Neural cell (in vitro differentiated cells): Measurements from ENCODE around the gene VWC2. TPM values are rescaled to one million over a fixed set of nuclear protein-coding genes. Genes with fewer than 3 reads are reported as not detected.
A peak's percentile ranks its signal among the peaks of the same experiment; 100 is the strongest.

Source experiments
- H2AFZ ChIP-seq: fragments of 200-600, 300-800 bp; sonication (generic), shearing (Covaris generic); 2 replicates; pipeline ENCODE4 v1.6.0; 2014; ENCODE audit warnings: low read depth, mild to moderate bottlenecking, antibody characterized with exemption, low read length, moderate library complexity
- H3F3A ChIP-seq: fragments of 200-600 bp; shearing (Covaris generic); 2 replicates; pipeline ENCODE4 v1.6.1; 2016; ENCODE audit warnings: mild to moderate bottlenecking, moderate library complexity, mixed read lengths, antibody characterized with exemption, low read length; ENCODE audit not compliant: insufficient read depth, poor library complexity, severe bottlenecking
- H3K27ac ChIP-seq: fragments of 200-600, 300-800 bp; sonication (generic), shearing (Covaris generic); 2 replicates; pipeline ENCODE4 v1.5.1; 2014; ENCODE audit warnings: mild to moderate bottlenecking, low read length, moderate library complexity
- H3K27me3 ChIP-seq: fragments of 300-800, 200-600 bp; sonication (generic), shearing (Covaris generic); 2 replicates; pipeline ENCODE4 v1.6.0; 2014; ENCODE audit warnings: mild to moderate bottlenecking, low read depth, low read length, moderate library complexity; ENCODE audit not compliant: insufficient read depth
- H3K36me3 ChIP-seq: fragments of 300-800, 200-600 bp; sonication (generic), shearing (Covaris generic); 2 replicates; pipeline ENCODE4 v1.5.1; 2014; ENCODE audit warnings: mild to moderate bottlenecking, antibody characterized with exemption, low read length, moderate library complexity; ENCODE audit not compliant: insufficient read depth
- H3K4me2 ChIP-seq: fragments of 300-800, 200-600 bp; sonication (generic), shearing (Covaris generic); 2 replicates; pipeline ENCODE4 v1.6.0; 2014; ENCODE audit warnings: mild to moderate bottlenecking, low read length
- H3K4me3 ChIP-seq: fragments of 300-800, 200-600 bp; sonication (generic), shearing (Covaris generic); 2 replicates; pipeline ENCODE4 v1.5.1; 2014; ENCODE audit warnings: mild to moderate bottlenecking, low read length, moderate library complexity
- H3K79me2 ChIP-seq: fragments of 200-600 bp; shearing (Covaris generic); replicated peaks from 2 replicates; pipeline ENCODE4 v1.6.0; 2014; ENCODE audit warnings: mild to moderate bottlenecking, low read length, moderate library complexity; ENCODE audit not compliant: insufficient read depth
- H3K9ac ChIP-seq: fragments of 300-800, 200-600 bp; sonication (generic), shearing (Covaris generic); 2 replicates; pipeline ENCODE4 v1.6.1; 2016; ENCODE audit warnings: mild to moderate bottlenecking, low read length, mixed read lengths
- H3K9me2 ChIP-seq: fragments of 200-600 bp; shearing (Covaris generic); 2 replicates; pipeline ENCODE4 v1.6.1; 2016; ENCODE audit warnings: mild to moderate bottlenecking, low read length, mixed read lengths; ENCODE audit not compliant: insufficient read depth
- H3K9me3 ChIP-seq: fragments of 200-600, 300-800 bp; sonication (generic), shearing (Covaris generic); 2 replicates; pipeline ENCODE4 v1.6.1; 2016; ENCODE audit warnings: mild to moderate bottlenecking, mixed run types, low read length, moderate library complexity, mixed read lengths
- H4K20me1 ChIP-seq: fragments of 200-600 bp; shearing (Covaris generic); 2 replicates; pipeline ENCODE4 v1.6.1; 2016; ENCODE audit warnings: mild to moderate bottlenecking, mixed run types; ENCODE audit not compliant: insufficient read depth
- CTCF ChIP-seq: fragments of 450-650 bp; IDR thresholded peaks from 2 replicates; pipeline ENCODE4 v1.5.1; 2014; ENCODE audit warnings: antibody characterized with exemption, mild to moderate bottlenecking, moderate library complexity; ENCODE audit not compliant: poor library complexity, severe bottlenecking
- EP300 ChIP-seq: fragments of 450-650 bp; conservative IDR thresholded peaks from 2 replicates; pipeline ENCODE4 v1.6.1; 2014; ENCODE audit warnings: antibody characterized with exemption, mild to moderate bottlenecking, moderate library complexity; ENCODE audit not compliant: poor library complexity, severe bottlenecking
- EZH2 ChIP-seq: fragments of 200-600, 300-800 bp; shearing (Covaris generic), sonication (generic); IDR thresholded peaks from 2 replicates; pipeline ENCODE4 v1.6.1; 2014; ENCODE audit warnings: antibody characterized with exemption, low read length, borderline replicate concordance, mild to moderate bottlenecking; ENCODE audit not compliant: insufficient read depth, poor library complexity, severe bottlenecking
- MXI1 ChIP-seq: fragments of 450-650 bp; conservative IDR thresholded peaks from 2 replicates; pipeline ENCODE4 v1.6.1; 2014; ENCODE audit warnings: antibody characterized with exemption, mild to moderate bottlenecking; ENCODE audit not compliant: poor library complexity, severe bottlenecking
- POLR2AphosphoS5 ChIP-seq: IDR thresholded peaks from 2 replicates; pipeline ENCODE4 v1.6.1; 2012
- REST ChIP-seq: IDR thresholded peaks from 2 replicates; pipeline ENCODE4 v1.6.1; 2012; ENCODE audit warnings: borderline replicate concordance
- SMC3 ChIP-seq: fragments of 450-650 bp; conservative IDR thresholded peaks from 2 replicates; pipeline ENCODE4 v1.6.1; 2014; ENCODE audit warnings: antibody characterized with exemption, mild to moderate bottlenecking, moderate library complexity; ENCODE audit not compliant: poor library complexity
- TAF1 ChIP-seq: IDR thresholded peaks from 2 replicates; pipeline ENCODE4 v1.6.1; 2012; ENCODE audit warnings: low read depth
- polyA minus RNA-seq: library from RNA; depleted of rRNA, polyadenylated mRNA; stranded (reverse); fragments of >200 nt; gene quantifications from 2 replicates; pipeline ENCODE4 v1.2.3, GENCODE V29; 2014
- polyA plus RNA-seq: library from polyadenylated mRNA; depleted of rRNA; stranded (reverse); fragments of >200 nt; gene quantifications from 2 replicates; pipeline ENCODE4 v1.2.3, GENCODE V29; 2014

The VWC2 gene
- 4.6 TPM in 2 replicates for polyA plus RNA-seq
- polyA minus RNA-seq = 6.6 and 7.8 TPM in 2 replicates

- TF ChIP-seq EZH2 (no peak), SMC3 (peak; percentile 23), REST (no peak), POLR2AphosphoS5 (no peak), MXI1 (peak; percentile 59), EP300 (peak; percentile 21), TAF1 (no peak)
- no peaks in the 10 kb centered on the region for H3K36me3 ChIP-seq
- H3K4me2 ChIP-seq = peak within 1 kb of the TSS; percentile 75
- H3K9ac ChIP-seq = peak within 1 kb of the TSS; percentile 62
- peaks cover 47% of the 10 kb centered on the region for H3K27me3 ChIP-seq
- peak within 1 kb of the TSS; percentile 85 for H3K4me3 ChIP-seq
- H3K9me2 ChIP-seq = no peaks in the 10 kb centered on the region
- H3K27ac ChIP-seq = peak within 1 kb of the TSS; percentile 46
- peaks cover 5% of the 10 kb centered on the region for H3K79me2 ChIP-seq
- peak within 1 kb of the TSS; percentile 43 for H2AFZ ChIP-seq
- H3K9me3 ChIP-seq = no peaks in the 10 kb centered on the region
- H3F3A ChIP-seq = no peaks in the 10 kb centered on the region
- H4K20me1 ChIP-seq = no peaks in the 10 kb centered on the region
Observed at GRCh38 chr7:49773218-49773935, at the start of gene VWC2. VWC2 (plus strand) TSS chr7:49773638; CDS start chr7:49775436, 1,798 bp downstream.

DNA sequence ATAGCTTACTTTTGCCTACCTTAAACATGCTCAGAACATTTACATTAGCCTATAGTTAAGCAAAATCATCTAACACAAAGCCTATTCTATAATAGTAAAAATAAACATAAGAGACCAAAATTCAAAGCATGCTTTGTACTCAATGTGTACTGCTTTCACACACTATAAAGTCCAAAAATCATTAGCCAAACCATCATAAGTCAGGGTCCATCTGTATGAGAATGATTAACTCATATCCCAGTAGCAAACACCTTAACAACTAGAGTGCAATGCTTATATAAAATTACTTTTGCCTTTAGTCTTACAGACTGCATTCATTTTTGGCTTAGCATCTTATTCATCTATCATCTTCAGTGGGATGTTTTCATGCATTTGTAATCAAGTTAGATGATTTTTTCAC, 49.4 kb upstream of the VWC2 start:
- no peaks in the 10 kb centered on the region for H3K36me3 ChIP-seq
- H3K27ac ChIP-seq = no peak overlapping the region
- H3K27me3 ChIP-seq = no peaks in the 10 kb centered on the region
- H3K9me3 ChIP-seq = no peaks in the 10 kb centered on the region
- TF ChIP-seq EP300 = no peak
- no peak for TF ChIP-seq EZH2
- H3K4me3 ChIP-seq = no peak overlapping the region
- H3F3A ChIP-seq = no peaks in the 10 kb centered on the region
- H3K9me2 ChIP-seq = no peaks in the 10 kb centered on the region
- H3K9ac ChIP-seq = no peak overlapping the region
- H2AFZ ChIP-seq = no peak overlapping the region
- H3K79me2 ChIP-seq = no peaks in the 10 kb centered on the region
- H3K4me2 ChIP-seq = no peak overlapping the region
- H4K20me1 ChIP-seq = no peaks in the 10 kb centered on the region

DNA sequence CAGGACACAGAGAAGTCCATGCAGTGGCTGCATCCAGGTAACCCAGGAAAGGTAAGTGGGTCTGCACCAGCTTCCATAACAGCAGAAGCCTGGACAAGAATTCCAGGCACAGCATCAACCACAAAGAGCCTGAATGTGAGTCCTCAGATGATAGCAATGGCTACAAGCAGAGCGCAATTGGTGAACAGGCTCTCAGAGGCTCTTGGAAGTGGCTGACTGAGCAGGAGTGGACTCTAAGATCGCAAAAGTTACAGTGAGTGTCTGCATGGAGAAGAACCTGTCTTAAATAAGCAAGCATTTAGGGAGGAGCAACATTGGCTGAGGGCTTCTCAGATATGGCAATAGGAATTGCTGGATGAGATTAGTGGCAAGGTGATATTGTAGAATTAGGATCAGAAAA, 41.6 kb upstream of the VWC2 start:
- Histone ChIP-seq H3K9me2 (no peaks in the 10 kb centered on the region), H3K4me3 (no peak overlapping the region), H3K4me2 (no peak overlapping the region), H2AFZ (no peak overlapping the region), H3K36me3 (no peaks in the 10 kb centered on the region), H3K27me3 (no peaks in the 10 kb centered on the region), H3K27ac (no peak overlapping the region), H3K9me3 (no peaks in the 10 kb centered on the region), H3K79me2 (no peaks in the 10 kb centered on the region), H3F3A (no peaks in the 10 kb centered on the region), H4K20me1 (no peaks in the 10 kb centered on the region), H3K9ac (no peak overlapping the region)
- TF ChIP-seq EZH2 = no peak
- no peak for TF ChIP-seq CTCF
